GM13977 (cell line): ENCODE measurements around the gene ATP4B.

Experiments
- DNase-seq: peaks from one replicate; pipeline ENCODE4 v3.0.0; 2012; ENCODE audit warnings: low spot score
- CTCF ChIP-seq: IDR thresholded peaks from 2 replicates; pipeline ENCODE4 v1.5.1; 2012; ENCODE audit warnings: mild to moderate bottlenecking, control low read depth; ENCODE audit not compliant: insufficient read depth; ENCODE audit errors: extremely low read depth, missing control alignments
- in situ Hi-C: fragments of 300-500 bp; cut with MboI; formaldehyde crosslinking; loops from one replicate; pipeline ENCODE4 v1.12.0; 2022; ENCODE audit warnings: low sequenced_read_pairs, low pct_unique_long_range_greater_than_20kb, mixed read lengths, inconsistent platforms; ENCODE audit not compliant: unreplicated experiment

ATP4B gene

GRCh38 chr13:113664751-113665596 is 7.0 kb upstream of the ATP4B start:
- no peak for DNase-seq
- in situ Hi-C loops: no loop called here
- TF ChIP-seq CTCF: no peak

GRCh38 chr13:113663934-113664333 is 5.9 kb upstream of the ATP4B start:
- no peak for DNase-seq
- TF ChIP-seq CTCF: no peak
- in situ Hi-C loops: no loop called here

- no peak for TF ChIP-seq CTCF
- DNase-seq: no peak
- in situ Hi-C loops: no loop called here
Observed at GRCh38 chr13:113661509-113661908, 3.5 kb upstream of the ATP4B start.

- DNase-seq: no peak
- TF ChIP-seq CTCF: no peak
- in situ Hi-C loops: no loop called here
Observed at GRCh38 chr13:113660066-113660465, 2.1 kb upstream of the ATP4B start.

GRCh38 chr13:113659337-113659736 is 1.3 kb upstream of the ATP4B start:
- no peak for TF ChIP-seq CTCF
- no peak for DNase-seq
- in situ Hi-C loops: no loop called here

- no peak for TF ChIP-seq CTCF
- DNase-seq: no peak
- in situ Hi-C loops: no loop called here
Observed at GRCh38 chr13:113658836-113659235, 838 bp upstream of the ATP4B start.
